ENCODE data around the gene AP1S3.
"Not testable (repeated sequence)": the region's sequence is repeated elsewhere in the genome, so short reads cannot be mapped to it uniquely, and the experiment has no call there.

The AP1S3 gene

DNA sequence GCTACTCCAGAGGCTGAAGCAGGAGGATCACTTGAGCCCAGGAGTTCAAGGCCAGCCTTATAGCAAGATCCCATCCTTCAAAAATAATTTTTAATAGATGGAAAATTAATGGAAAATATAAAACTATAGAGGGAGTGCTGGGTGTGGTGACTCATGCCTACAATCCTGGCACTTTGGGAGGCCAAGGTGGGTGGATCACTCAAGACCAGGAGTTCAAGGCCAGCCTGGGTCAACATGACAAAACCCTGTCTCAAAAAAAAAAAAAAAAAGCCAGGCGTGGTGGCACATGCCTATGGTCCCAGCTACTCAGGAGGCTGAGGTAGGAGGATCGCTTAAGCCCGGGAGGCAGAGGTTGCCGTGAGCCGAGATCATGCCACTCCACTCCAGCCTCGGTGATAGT, 48.0 kb downstream of the AP1S3 start:
- no peak for DNase-seq (ENCODE audit: low read depth)
- TF ChIP-seq CTCF (IDR thresholded peaks at IDR 0.05; ENCODE audit: low read depth, low read length, missing control alignments), result no peak
- H3K4me3 ChIP-seq (ENCODE audit: low read depth, low read length), result no peak overlapping the region

DNA sequence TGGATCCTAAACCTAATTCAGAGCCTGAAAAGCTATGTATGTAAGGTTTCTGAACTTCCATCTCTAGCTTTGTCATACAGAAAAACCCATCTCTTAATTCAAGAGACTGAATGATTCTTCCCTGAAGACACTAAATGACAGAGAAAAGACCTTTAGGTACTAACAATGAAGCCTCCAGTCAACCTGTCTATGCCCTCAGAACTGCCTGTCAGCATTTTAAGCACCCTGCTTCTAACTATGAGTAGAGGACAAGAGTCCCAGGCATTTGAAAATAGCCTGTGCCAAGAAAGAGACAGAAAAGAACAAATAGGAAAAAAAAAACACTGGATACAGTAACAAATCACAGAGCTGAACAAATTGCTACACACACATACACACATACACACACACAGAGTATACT, 48.6 kb downstream of the AP1S3 start:
- DNase-seq (ENCODE audit: low read depth), result no peak
- H3K4me3 ChIP-seq (ENCODE audit: low read depth, low read length), result no peak overlapping the region
- no peak for TF ChIP-seq CTCF (IDR thresholded peaks at IDR 0.05; ENCODE audit: low read depth, low read length, missing control alignments)

- not testable (repeated sequence) for H3K4me3 ChIP-seq (ENCODE audit: low read depth, low read length); DNase-seq (ENCODE audit: low read depth)
Measured at GRCh38 chr2:223788106-223788505, 49.3 kb downstream of the AP1S3 start.

DNA sequence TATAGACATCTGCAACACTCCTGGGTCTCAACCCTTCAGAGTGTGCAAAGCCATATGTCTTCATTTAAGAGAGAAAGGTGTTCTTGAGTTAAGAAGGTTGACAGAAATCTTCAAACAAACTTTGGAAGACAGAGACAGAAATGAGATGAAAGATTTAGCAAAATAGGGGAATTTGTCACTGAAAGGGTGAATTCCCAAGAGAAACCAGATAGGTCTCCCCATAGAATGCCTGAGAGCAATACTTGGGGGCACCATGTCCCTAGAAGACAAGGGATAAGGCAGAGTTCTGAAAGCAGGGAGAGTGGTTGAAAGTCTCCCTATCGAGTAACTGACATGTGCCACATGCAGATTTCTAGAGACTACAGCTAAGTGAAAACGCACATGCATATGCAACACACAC, 50.0 kb downstream of the AP1S3 start:
- no peak for DNase-seq (ENCODE audit: low read depth)
- no peak for TF ChIP-seq CTCF (IDR thresholded peaks at IDR 0.05; ENCODE audit: low read depth, low read length, missing control alignments)
- H3K4me3 ChIP-seq (ENCODE audit: low read depth, low read length), result no peak overlapping the region

DNA sequence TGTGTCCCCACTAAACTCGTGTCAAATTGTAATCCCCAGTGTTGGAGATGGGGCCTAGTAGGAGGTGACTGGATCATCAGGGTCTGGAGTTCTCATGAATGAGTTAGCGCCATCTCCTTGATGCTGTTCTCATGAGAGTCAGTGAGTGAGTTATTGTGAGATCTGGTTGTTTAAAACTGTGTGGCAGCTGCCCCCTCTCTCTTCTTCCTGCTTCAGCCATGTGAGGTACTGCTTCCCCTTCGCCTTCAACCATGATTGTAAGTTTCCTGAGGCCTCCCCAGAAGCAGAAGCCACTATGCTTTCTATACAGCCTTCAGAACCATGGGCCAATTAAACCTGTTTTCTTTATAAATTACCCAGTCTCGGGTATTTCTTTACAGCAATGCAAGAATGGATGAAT, 50.4 kb downstream of the AP1S3 start:
- H3K4me3 ChIP-seq (ENCODE audit: low read depth, low read length), result no peak overlapping the region
- DNase-seq (ENCODE audit: low read depth), result no peak
- no peak for TF ChIP-seq CTCF (IDR thresholded peaks at IDR 0.05; ENCODE audit: low read depth, low read length, missing control alignments)

GRCh38 chr2:223786236-223786635, 51.1 kb downstream of the AP1S3 start:
- TF ChIP-seq CTCF (IDR thresholded peaks at IDR 0.05; ENCODE audit: low read depth, low read length, missing control alignments), result no peak
- H3K4me3 ChIP-seq (ENCODE audit: low read depth, low read length), result no peak overlapping the region
- no peak for DNase-seq (ENCODE audit: low read depth)

GRCh38 chr2:223784221-223784772, 53.1 kb downstream of the AP1S3 start:
- no peak for TF ChIP-seq CTCF (IDR thresholded peaks at IDR 0.05; ENCODE audit: low read depth, low read length, missing control alignments)
- DNase-seq (ENCODE audit: low read depth), result no peak
- H3K4me3 ChIP-seq (ENCODE audit: low read depth, low read length), result no peak overlapping the region
